T-helper 2 cell (primary cell): ENCODE data around the gene PHF21B.
"Not testable (repeated sequence)": the region's sequence is repeated elsewhere in the genome, so short reads cannot be mapped to it uniquely, and the experiment has no call there.

Experiments used
- DNase-seq, 5 experiments: peaks; one replicate each; pipeline versions ENCODE4 v3.0.0 to v3.0.0-alpha.2; 2012 to 2022

The PHF21B gene

DNA sequence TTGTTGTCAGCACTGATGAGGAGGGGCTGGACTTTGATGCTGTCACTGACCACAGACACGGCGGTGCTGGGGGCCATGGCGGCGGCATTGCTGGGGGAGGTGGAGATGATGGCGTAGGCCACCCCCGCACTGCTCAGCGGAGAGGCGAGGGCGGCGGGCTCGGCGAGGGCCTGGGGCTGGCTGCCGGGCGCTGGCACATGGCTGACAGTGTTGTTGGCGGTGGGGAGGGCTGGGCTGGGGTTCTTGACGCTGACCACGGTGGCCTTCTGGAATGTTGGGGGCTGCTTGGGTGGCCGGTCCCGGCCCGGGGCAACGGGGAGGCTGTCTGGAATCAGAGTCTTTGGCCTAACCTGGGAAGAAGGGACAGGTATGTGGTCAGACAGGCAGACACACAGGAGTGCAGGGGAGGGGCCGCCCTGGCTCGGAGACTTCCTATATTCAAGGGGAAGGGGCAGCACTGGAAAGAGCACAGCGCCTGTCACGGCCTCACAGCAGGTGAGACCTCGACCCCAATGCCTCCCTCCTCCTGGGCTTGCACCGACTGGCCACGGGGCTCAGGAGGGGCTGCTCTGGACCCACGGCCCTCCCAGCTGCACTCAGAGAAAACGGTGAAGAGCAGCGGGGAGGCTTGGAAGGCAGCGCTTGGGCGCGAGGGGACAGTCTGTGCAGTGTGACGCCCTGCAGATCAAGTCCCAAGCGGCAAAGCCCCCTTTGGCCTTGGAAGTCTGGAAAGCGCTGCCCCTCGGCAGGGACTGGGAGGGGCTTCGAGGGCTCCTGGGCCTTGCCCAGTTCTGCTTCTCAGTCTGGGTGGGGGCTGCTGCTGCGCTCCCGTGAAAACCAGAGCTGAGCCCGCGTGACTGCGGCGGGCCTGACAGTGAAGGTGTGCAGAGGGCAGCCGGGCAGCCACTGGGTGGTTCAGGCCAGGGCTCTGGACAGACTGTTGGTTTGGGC is 93.2 kb downstream of the PHF21B start:
- no peak for DNase-seq

- DNase-seq, result no peak
These were observed 94.4 kb downstream of the PHF21B start for GRCh38 chr22:44915441-44915840.

DNA sequence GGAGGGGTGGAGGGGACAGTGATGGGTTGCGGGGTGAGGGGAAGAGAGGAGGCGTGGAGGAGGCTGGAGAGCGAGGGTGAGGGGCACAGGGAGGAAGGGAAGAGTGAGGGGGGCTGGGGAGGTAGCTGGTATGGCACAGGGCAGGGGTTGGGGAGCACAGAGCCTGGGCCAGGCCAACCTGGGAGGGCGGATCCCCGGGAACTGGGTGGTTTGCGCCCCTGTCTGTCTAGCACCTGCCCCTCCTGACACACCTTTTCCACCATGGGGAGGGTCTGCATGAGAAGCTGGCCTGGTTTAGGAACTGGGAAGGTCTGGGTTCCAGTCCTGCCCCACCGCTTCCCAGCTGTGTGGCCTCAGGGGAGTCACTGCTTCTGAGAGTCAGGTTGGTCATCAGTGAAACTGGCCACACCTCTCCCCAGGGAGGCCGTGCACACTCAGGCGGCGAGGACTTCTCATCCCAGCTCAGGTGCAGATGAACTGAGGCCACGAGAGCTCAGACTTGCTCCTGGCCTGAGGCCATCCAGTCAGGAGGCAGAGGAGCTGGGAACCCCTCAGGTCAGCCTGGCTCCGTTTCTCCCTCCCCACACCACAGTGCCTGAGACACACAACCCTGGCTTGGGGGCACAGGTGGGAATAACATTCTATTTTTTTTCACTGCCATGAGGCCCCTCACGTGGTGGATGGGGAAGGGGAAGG is 95.6 kb downstream of the PHF21B start:
- no peak for DNase-seq

DNA sequence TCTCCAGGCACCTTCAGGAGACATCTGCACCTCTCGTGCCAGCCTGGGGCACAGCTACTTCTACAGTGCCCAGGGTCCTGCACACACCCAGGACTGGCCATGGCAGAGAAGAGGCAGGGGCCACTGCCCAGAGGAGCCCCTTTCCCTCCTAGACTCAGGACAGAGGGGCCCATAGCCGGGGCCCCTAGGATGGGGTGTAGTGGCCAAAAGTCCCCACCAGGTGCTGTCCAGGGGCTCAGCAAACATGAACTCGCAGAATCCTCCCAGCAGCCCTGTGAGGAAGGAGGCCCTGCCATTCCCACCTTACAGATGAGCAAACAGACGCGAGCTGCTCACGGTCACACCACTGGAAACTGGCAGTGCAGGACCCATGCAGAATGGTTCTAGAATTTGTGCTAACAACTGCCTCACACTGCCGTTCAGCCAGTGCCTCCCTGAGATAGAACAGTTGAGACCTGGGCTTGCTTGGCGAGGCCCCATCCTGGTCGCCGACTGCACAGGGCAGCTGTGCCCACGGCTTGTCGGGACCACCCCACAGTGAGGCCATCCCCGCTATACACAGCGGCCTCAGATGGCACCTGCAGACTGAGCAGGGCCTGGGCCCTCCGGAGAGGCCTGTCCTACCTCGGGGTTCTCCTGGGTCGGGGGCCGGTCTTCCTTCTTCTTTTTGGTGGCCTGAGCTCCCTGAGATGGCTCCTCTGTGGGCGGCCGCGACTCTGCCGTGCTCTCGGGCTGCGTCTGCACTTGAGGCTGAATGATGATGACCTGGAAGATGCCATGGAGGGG is 96.4 kb downstream of the PHF21B start:
- no peak for DNase-seq

- DNase-seq, result no peak
These were observed 100.6 kb downstream of the PHF21B start for GRCh38 chr22:44909241-44909640.

- DNase-seq, result no peak
These were observed 101.8 kb downstream of the PHF21B start for GRCh38 chr22:44907765-44908737.

- no peak for DNase-seq
These were observed 102.7 kb downstream of the PHF21B start for GRCh38 chr22:44906999-44907644.

- DNase-seq, result no peak
These were observed 103.4 kb downstream of the PHF21B start for GRCh38 chr22:44906248-44906936.

DNA sequence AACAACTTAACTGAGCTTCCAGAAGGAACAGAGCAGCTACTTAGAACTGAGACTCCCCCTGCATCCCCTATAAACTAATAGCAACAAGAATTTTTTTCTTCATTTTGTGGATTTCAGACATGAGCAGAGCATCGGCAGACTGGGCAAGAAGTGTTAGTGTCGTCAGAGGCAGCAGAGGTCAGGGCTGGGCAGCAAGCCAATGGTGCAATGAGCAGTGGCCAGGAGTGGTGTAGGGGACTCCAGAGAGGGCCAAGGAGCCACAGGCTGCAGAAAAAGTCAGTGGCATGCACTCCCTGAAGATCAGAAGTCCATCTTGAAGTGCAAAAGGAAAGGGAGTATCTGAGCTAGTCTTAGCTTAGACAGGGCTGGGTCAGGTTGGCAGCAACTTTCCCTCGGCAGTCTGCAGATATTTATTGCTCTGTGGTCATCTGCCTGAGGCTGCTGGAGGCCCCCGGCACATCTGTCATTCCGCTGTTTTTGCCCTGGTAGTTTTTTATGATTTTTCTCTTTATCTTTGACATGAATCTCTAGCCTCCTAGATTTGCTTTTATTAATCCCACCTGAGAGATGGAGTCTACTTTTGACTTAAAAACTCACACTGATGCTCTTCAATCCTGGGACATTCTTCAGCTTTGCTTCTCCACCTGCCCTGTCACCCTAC is 105.2 kb downstream of the PHF21B start:
- DNase-seq, result not testable (repeated sequence)

GRCh38 chr22:44903164-44903563 is 106.6 kb downstream of the PHF21B start:
- not testable (repeated sequence) for DNase-seq

GRCh38 chr22:44901301-44901700 is 108.5 kb downstream of the PHF21B start:
- no peak for DNase-seq

GRCh38 chr22:44898236-44898635 is 111.6 kb downstream of the PHF21B start:
- DNase-seq, result no peak

GRCh38 chr22:44895296-44896055 is 114.3 kb downstream of the PHF21B start:
- no peak for DNase-seq

DNA sequence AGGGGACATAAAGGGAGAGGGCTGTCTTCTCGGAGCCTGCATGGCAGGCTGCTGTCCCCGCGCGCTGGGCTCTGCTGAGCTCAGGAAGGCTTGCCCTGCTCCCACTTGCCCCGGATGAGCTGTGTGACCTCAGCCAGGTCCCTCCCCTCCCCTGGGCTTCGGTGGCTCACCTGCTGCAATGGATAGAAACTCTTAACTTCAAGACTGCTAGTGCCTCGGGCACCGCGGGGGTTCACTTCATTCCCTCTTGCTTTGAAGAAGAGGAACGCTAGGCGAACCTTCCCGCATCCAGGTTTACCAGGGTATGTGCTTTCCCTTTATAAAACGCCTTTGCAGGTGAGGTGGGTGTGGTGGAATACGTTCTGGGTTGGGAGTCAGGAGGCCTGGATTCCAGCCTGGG is 115.0 kb downstream of the PHF21B start:
- DNase-seq, result no peak

- DNase-seq, result no peak
These were observed 115.5 kb downstream of the PHF21B start for GRCh38 chr22:44894321-44894720.

DNA sequence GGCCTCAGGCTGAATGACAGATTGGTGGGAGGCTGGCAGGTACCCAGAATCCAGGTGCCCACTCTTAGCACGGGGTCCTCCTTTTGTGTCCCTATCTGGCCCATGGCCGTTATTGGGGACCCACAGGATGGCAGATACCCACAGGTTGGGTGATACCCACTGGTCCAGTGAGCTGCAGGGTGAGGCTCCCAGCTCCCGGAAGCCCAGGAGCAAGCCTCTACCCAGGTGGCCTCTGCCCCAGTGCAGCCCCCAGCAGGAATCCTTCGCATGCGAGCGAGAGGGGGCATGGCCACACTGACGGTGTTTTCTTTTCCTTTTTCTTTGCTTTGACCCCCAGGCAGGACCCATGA is 116.1 kb downstream of the PHF21B start:
- DNase-seq, result no peak

GRCh38 chr22:44892803-44893730 is 116.7 kb downstream of the PHF21B start:
- no peak for DNase-seq

GRCh38 chr22:44892243-44892642 is 117.6 kb downstream of the PHF21B start:
- DNase-seq, result no peak
